Measurements from ENCODE around the gene MXI1. TPM values are rescaled to one million over a fixed set of nuclear protein-coding genes. Genes with fewer than 3 reads are reported as not detected.

The MXI1 gene
- total and polyA plus RNA-seq, 2 donors (not counting 1 experiment from before 2014, with no cell fraction given) = 12.0 to 32.4 TPM

- Histone ChIP-seq H3K9ac (ENCODE audit: low read length) (peak overlapping the region; percentile 74), H3K4me2 (replicated peaks; ENCODE audit: low read depth, low read length, poor library complexity, severe bottlenecking) (peak overlapping the region; percentile 95), H2AFZ (ENCODE audit: insufficient read depth, low read depth, low read length, poor library complexity, severe bottlenecking) (peak overlapping the region; percentile 80), H3K4me3 (ENCODE audit: control extremely low read depth in 1 of 5, extremely low read depth in 1 of 5, insufficient read depth in 1 of 5, low read depth in 2 of 5, low read length in 4 of 5) (peak overlapping the region; percentile 42 to 90 (median 77)), H4K20me1 (ENCODE audit: control insufficient read depth, insufficient read depth, low read length, poor library complexity, severe bottlenecking) (peaks cover 7% of the 10 kb centered on the region), H3K79me2 (ENCODE audit: control insufficient read depth, insufficient read depth, low read length) (peaks cover 31% of the 10 kb centered on the region), H3K27ac (ENCODE audit: low read length in 2 of 2) (peak overlapping the region; percentile 79 to 84), H3K27me3 (replicated peaks in 1 of 4; ENCODE audit: control extremely low read depth in 1 of 4, control insufficient read depth in 3 of 4, insufficient read depth in 4 of 4, low read length in 3 of 4) (peaks cover 0 to 5% (median 2%) of the 10 kb centered on the region in 4 experiments), H3K36me3 (replicated peaks in 1 of 2; ENCODE audit: control extremely low read depth in 1 of 2, control insufficient read depth in 1 of 2, extremely low read depth in 1 of 2, insufficient read depth in 2 of 2, low read length in 1 of 2) (peaks cover 0 to 6% of the 10 kb centered on the region in 2 experiments), H3K9me3 (ENCODE audit: control extremely low read depth in 1 of 3, control insufficient read depth in 2 of 3, insufficient read depth in 1 of 3, low read length in 2 of 3) (no peaks in the 10 kb centered on the region), H3K4me1 (ENCODE audit: control insufficient read depth in 2 of 2, insufficient read depth in 2 of 2, low read length in 2 of 2) (peaks cover 22 to 25% of the 10 kb centered on the region in 2 donors)
- POLR2A ChIA-PET = interaction anchor here (0.5 to 3.5 kb wide), 5 partner anchors 12 to 180 kb away, joined by 4 to 57 read pairs (median 6); no protein-coding TSS in a partner anchor
- CTCF ChIA-PET = interaction anchor here (0.6 to 8.1 kb wide), 3 partner anchors 16 to 342 kb away, joined by 4 to 116 read pairs (median 6); partner anchors contain the start of genes MXI1 and SMNDC1
- ATAC-seq (ENCODE audit: low read depth) = peak; percentile 53
- Mint-ChIP-seq H3K27me3 (peaks cover 3% of the 10 kb centered on the region), H3K27ac (peak overlapping the region; percentile 97), H3K4me1 (peaks cover 38% of the 10 kb centered on the region), H3K4me3 (peak overlapping the region; percentile 97), H3K9me3 (ENCODE audit: insufficient read depth) (no peaks in the 10 kb centered on the region)
- DNase-seq = peak; percentile 95
- WGBS (ENCODE audit: insufficient coverage) = under 1% methylated on average over 90 of the region's 103 CpGs
- peak; percentile 65 for TF ChIP-seq CTCF (IDR thresholded peaks at IDR 0.05)
- no peak for TF ChIP-seq EZH2 (IDR thresholded peaks at IDR 0.05; ENCODE audit: borderline replicate concordance, insufficient read depth, low read depth, low read length, poor library complexity, severe bottlenecking)
- intact Hi-C loops (cut with micrococcal nuclease) = loop anchor here (1.0 to 10.0 kb wide), 9 partner anchors 15 to 639 kb away; partner anchors contain the start of genes SMC3 and XPNPEP1
Measured at GRCh38 chr10:110225756-110226542, 18.5 kb downstream of the MXI1 start.
